GM19351 (cell line): ENCODE measurements around the gene LSMEM2.

Experiments used
- ATAC-seq: cut with Tn5 transposase; IDR thresholded peaks from one replicate; pipeline ENCODE4 v1.9.1; 2021; ENCODE audit warnings: mild to moderate bottlenecking, moderate library complexity; ENCODE audit not compliant: unreplicated experiment

The LSMEM2 gene

DNA sequence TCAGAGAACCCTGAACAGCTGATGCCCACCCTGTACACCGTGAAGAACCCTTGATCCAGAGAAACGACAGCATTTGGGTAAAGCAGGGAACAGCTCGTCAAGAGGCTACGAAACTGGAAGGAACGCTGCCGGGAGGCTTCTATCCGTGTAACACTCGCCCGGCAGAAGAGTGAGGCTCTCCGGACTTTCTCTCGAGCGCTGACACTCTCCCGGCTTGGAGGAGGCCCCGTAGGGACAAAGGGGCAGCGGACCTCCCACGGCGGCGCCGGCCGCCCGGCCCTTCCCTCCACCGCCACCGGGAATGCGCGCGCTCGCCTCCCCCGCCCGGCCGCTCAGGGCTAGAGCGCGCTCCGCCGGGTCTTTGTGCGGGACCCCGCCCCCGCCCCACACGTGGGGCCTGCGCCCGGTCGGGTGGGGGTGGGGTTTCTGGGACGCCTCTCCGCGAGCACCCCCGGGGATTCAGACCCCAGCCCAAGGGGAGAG lies 42.0 kb downstream of the LSMEM2 start:
- ATAC-seq: peak; percentile 40

- peak; percentile 70 for ATAC-seq
These were observed 42.6 kb downstream of the LSMEM2 start for GRCh38 chr3:50321336-50322114.

DNA sequence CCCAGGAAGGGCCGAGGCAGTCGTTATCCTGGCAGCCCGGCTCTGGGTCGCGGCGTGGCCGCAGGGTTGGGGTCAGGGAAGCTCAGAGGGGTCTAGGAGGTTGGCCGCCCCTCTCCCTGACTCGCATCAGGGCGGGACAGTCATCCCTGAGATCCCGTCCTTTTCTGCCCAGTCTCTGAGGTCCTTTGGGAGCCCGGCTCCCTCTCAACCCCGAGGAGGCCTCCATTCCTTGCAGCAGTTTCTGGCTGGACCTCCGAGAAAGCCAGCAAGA lies 43.2 kb downstream of the LSMEM2 start:
- ATAC-seq: no peak

- no peak for ATAC-seq
These were observed 43.7 kb downstream of the LSMEM2 start, which contains the start of gene HYAL2 for GRCh38 chr3:50322386-50323091. TSS of gene HYAL2 (minus strand) at chr3:50322745. CDS start at chr3:50320489, 2,256 bp downstream.

GRCh38 chr3:50323092-50323600 lies 44.3 kb downstream of the LSMEM2 start:
- ATAC-seq: no peak

DNA sequence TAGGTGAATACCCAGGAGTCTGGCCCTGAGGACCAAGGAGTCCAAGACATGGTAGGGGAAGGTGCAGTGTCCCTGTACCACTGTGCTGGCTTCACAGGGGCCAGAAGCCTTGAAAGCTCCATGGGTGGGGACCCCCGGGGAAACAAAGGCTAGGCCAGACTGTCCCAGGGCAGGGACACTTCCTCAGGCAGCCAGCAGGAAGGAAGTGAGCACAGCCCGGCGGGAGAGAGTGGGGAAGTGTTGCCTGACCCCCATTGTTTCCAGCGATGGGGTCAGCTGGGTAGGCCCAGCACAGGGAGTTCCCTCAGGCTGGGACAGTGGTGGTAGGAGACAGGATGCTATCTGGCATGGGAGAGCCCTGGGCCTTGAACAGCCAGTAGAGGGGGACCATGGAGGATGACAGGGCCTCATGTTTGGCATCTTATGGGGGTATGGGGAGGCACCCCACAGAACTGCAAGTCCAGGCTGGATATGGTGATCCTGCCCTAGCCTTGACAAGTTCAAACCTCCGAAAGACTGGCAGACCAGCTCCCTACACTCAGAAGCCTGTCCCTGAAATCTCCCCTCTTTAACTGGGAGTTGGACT lies 44.8 kb downstream of the LSMEM2 start:
- ATAC-seq: no peak

DNA sequence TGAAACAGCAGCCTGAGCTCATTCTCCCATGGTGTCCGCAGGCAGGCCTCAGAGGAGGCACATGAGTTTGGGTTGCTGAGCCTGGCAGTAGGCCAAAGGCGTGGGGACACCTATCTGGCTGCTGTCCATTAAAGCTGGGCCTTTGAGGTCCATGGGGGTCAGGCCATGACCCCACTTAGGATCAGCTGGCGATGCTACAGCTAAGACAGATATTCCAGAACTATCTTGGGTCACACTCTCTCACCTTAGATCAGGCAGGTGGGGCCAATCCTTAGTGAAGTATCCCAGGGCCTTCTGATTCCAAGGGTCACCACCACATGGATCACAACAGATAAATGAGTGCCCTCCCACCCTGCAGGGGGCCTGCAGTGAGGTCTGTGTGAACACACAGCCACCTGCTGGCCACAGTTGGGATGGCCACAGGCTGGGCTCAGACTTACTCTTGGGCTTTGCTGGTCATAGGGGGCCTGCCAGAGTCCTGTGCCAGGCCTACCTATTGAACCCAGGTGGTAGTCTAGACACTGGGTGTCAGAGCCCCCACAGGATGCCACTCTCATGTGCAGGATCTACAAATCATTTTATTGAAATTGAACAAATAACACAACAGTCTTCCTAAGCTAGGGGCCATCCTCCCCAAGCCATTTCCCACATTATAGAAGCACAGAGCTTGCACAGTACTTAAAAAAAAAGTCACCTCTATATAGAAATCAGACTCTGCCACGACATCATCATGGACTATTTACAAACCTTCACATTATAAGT lies 45.6 kb downstream of the LSMEM2 start:
- ATAC-seq: no peak

- no peak for ATAC-seq
These were observed 46.2 kb downstream of the LSMEM2 start for GRCh38 chr3:50325113-50325480.

GRCh38 chr3:50325497-50326181 lies 46.8 kb downstream of the LSMEM2 start:
- no peak for ATAC-seq

DNA sequence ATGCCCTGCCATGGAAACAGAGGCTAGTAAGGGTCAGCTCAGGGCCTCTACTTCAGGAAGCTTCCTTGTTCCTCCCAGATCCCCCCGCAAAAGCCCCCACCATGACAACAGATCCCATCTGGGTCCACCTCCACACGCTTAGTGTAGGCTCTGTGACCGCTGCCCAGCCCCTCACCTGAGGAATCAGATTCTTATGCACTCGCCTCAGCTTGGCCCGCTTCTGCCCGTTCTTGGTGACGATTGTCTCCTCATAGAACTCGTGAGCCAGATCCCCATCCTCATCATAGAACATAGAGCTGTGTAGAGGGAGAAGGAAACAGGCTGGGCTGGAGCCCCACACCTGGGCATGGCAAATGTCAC lies 47.3 kb downstream of the LSMEM2 start:
- no peak for ATAC-seq

DNA sequence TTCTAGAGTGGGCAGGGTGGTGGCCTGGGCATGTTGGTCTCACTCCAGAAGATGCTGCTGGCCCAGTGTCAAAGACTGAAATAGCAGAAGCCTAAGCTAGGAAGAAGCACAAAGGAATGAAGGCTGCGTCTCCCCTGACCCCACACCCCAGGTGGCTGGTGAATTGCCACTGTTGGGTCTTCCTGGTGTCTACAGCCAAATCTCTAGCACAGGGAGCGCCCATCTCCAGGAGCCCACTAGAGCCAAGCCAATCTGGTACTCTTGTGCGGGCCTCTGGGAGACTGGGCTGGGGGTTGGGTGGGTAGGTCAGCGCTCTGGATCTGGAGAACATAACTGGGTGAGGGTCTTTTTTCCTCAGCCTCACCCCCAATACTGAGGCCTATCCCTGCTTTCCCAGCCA lies 48.2 kb downstream of the LSMEM2 start:
- ATAC-seq: no peak

DNA sequence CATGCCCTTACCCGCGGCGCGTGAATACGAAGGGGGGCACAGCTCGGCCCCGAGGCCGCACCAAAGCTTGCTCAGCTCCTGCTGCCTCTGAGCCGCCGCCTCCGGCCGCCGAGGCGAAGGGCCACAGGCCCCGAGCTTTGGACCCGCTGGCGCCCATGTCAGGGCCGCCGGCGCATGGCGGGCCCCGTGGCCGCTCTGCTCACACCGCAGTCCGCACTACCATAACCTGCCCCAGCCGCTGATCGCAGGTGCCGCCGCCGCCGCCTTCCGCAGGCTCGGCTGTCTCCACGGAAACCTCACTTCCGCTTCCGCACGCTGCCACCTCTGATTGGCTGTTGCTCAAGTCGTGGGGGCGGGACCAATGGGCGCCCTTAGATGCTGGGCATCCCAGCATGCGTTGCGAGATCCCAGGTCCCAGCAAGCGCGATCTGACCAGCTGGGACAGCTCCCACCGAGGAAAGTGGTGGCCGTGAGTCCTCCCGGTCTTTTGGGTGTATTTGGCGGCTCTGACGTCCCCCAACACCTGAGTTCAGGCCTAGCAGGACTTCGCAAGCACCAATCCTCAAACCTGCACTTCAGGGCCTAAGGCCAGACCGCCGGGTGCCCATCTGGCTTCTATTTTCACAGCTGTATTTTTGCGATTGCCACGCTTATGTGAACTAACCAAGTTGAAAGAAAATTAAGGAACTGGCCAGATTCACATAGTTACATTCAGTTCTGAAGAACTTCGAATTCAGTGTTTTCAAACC lies 49.2 kb downstream of the LSMEM2 start, which contains the start of gene TUSC2:
TSS of gene TUSC2 (minus strand) at position 281 of the 749 bp plus-strand sequence. CDS start at position 157, 124 bp downstream.
- ATAC-seq: peak; percentile 92

- no peak for ATAC-seq
These were observed 51.4 kb downstream of the LSMEM2 start for GRCh38 chr3:50330330-50330729.

- no peak for ATAC-seq
These were observed 52.5 kb downstream of the LSMEM2 start for GRCh38 chr3:50331364-50331907.

- ATAC-seq: no peak
These were observed 54.9 kb downstream of the LSMEM2 start for GRCh38 chr3:50333744-50334328.

DNA sequence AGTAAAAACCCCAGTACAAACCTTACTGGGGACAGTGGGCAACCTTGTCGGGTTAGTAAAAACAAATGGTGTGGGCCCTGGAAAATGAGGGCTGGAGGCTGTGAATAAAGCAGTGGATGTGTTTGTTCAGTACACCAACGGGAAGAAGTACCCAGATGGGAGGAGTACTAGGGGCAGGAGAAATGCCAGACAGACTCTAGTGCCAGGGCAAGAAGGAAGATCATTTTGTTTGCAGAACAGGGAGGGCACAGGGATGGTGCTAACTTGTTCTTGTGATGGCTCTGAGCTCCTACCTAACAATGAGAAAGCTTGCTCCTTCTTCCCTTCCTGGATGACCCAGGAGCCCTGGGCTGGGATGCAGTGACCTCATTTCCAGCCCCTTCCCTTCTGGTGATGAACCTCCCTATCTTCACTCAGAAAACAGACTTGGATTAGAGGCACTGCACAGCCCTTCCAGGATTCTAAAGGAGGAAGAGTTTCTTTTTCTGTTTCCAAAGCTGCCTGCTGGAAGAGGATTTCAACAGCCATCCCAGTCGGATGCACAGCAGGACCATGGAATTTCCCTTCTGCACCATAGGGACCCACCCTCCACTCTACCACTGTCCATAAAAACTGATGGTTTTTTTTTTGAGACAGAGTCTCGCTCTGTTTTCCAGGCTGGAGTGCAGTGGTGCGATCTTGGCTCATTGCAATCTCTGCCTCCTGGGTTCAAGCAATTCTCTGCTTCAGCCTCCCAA lies 55.6 kb downstream of the LSMEM2 start:
- ATAC-seq: no peak

- peak; percentile 1 for ATAC-seq
These were observed 57.7 kb downstream of the LSMEM2 start for GRCh38 chr3:50336452-50337174.
